Keratinocyte (primary cell): ENCODE data around the gene RTL9.

Experiments used
- EZH2 ChIP-seq: IDR thresholded peaks from one replicate; pipeline ENCODE4 v1.6.1; 2012; ENCODE audit warnings: inconsistent platforms, mild to moderate bottlenecking, low read length, moderate library complexity
- TF ChIP-seq, protein P1 (sequence below), 3 experiments: IDR thresholded peaks in 1 of 3; conservative IDR thresholded peaks in 1 of 3; optimal IDR thresholded peaks in 1 of 3; 2 replicates in 2 of 3; 3 replicates in 1 of 3; pipeline versions ENCODE3 to v1.5.1; 2011; ENCODE audit warnings: low read length in 3 of 3, mild to moderate bottlenecking in 3 of 3, moderate library complexity in 2 of 3, control low read depth in 1 of 3, inconsistent platforms in 1 of 3; ENCODE audit not compliant: insufficient read depth in 2 of 3; ENCODE audit errors: extremely low read depth in 1 of 3

DNA sequence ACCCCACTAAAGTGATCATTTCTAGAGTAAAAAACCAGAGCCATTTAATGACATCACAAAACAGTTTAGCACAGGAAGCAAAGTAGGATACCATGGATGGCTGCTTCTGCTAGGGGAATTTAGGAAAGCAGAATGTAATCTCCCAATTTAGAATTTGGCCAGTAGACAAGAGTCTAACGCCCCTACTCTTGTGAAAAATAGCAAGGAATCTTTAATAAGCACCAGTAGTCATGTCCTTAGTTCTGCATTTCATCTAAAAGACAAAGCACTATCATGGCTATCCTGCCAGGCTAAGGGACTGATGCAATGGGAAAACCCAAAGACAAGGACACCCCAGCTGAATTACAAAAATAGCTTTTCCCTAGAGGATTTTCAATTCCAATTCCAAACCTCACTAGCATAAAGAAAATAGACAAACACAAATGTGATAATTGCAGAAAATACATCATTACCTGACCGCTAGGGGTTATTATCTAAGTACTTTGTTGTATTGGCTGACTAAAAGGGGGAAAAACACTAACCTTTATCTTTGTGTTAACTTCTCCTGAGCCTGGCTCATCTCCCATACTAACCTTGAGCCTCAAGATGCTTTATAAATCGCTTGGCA lies 38.2 kb upstream of the RTL9 start:
- TF ChIP-seq, protein P1, sequence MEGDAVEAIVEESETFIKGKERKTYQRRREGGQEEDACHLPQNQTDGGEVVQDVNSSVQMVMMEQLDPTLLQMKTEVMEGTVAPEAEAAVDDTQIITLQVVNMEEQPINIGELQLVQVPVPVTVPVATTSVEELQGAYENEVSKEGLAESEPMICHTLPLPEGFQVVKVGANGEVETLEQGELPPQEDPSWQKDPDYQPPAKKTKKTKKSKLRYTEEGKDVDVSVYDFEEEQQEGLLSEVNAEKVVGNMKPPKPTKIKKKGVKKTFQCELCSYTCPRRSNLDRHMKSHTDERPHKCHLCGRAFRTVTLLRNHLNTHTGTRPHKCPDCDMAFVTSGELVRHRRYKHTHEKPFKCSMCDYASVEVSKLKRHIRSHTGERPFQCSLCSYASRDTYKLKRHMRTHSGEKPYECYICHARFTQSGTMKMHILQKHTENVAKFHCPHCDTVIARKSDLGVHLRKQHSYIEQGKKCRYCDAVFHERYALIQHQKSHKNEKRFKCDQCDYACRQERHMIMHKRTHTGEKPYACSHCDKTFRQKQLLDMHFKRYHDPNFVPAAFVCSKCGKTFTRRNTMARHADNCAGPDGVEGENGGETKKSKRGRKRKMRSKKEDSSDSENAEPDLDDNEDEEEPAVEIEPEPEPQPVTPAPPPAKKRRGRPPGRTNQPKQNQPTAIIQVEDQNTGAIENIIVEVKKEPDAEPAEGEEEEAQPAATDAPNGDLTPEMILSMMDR (optimal IDR thresholded peaks at IDR 0.05 in 1 of 3, IDR thresholded peaks at IDR 0.05 in 1 of 3, conservative IDR thresholded peaks at IDR 0.05 in 1 of 3; ENCODE audit: extremely low read depth in 1 of 3, insufficient read depth in 2 of 3, low read length in 3 of 3) = no peak
- TF ChIP-seq EZH2 = no peak
